GM18909 (cell line): ENCODE data around the gene COL18A1.

Experiments
- ATAC-seq: cut with Tn5 transposase; IDR thresholded peaks from one replicate; pipeline ENCODE4 v1.9.1; 2021; ENCODE audit warnings: mild to moderate bottlenecking; ENCODE audit not compliant: unreplicated experiment, poor library complexity

COL18A1 gene

DNA sequence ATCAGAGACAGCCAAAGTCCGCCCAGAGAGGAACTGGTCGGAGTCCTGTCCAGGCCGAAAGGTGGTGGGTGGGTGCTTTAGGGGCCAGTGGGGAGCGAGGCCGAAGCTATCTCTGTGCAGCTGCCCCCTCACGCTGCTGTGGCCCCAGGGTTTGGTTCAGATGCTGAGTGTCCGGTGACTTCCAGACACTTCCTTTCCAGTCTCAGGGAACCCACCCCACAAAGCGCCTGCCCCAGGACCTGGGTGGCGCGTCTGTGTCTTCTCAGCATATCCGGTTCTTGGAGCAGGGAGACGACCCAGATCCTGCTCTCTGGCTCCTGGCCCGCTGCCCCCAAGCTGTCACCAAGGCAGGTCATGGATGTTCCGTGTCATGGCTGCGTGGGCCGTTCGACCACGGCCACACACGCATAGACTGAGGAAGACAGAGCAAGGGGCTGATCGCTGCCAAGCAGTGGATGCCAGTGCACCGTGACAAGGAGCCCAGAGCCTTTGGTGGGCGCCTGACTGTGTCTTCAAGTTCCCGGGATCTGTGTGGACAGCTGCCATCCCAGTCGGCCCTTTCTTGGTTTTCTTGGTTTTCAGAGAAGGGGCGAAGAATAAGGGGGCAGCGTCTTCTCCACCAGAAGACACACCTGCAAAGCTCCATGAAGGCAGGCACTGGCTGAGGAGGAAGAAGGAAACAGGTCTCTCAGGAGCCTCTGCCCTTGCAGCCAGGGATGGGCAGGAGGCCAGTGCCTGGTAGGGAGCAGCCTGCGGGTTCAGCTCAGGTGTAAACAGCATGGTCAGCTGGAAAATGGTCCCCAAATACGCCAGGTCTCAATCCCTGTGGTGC lies 22.9 kb upstream of the COL18A1 start:
- no peak for ATAC-seq

DNA sequence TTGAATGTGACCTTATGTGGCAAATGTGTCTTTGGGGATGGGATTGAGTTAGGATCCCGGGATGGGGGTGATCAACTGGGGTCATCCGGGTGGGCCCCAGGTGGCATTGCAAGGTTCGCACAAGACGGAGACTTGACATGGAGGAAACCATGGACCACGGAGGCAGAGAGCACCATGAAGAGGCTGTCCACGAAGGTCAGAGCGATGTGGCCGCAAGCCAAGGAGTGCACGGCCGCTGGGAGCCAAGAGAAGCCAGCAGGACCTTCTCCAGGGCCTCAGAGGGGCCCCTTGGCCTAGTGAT lies 22.3 kb upstream of the COL18A1 start:
- ATAC-seq = no peak

DNA sequence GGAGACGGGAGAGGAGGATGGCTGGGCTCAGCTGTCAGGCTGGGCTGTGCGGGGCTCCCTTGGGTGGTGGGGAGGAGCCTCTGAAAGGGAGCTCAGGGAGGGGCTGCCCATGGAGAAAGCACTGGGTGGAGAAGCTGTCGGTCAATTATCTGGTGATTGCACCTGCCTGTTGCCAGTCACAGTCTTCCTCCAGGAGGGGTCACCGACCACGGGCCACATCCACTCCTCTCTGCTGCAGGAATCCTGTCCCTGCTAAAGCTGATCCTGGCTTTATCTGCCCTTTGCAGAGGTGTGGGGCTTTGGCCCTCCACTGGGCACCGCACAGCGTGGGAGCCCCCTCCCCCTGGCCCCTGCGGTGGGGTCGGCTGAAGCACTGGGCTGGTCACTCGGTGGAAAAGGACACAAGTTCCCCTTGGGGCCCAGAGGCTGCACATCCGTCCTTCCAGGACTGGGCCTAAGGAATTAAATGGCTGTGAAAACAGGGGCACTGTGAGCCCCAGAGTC lies 21.8 kb upstream of the COL18A1 start:
- ATAC-seq = no peak

DNA sequence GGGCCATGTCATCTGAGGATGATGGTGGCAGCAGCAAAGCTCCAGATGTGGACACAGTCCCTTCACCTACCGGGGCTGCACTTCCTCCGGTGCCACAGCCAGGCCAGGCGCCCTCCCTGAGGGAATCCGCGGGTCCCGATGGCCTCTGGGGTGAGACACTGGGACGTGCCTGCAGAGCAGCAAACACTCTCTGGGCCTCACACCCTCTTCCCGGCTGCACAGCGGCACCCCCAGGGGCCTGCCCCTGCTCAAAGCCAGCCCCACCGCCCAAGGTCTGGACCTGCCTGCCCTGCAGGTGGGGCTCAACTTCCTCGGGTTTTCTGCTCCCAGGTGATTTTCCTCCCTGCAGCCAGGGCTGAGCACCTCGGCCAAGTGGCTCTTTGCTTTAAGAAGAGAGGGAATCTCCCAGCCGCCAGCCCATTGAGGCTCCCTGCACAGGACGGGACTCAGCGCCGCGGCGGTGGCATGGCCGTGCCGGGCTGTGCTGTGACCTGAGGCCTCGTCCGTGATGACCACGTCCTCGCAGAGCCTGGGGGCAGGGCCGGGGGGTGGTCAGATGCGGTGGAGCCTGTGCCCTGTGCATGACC lies 21.3 kb upstream of the COL18A1 start:
- ATAC-seq = no peak

DNA sequence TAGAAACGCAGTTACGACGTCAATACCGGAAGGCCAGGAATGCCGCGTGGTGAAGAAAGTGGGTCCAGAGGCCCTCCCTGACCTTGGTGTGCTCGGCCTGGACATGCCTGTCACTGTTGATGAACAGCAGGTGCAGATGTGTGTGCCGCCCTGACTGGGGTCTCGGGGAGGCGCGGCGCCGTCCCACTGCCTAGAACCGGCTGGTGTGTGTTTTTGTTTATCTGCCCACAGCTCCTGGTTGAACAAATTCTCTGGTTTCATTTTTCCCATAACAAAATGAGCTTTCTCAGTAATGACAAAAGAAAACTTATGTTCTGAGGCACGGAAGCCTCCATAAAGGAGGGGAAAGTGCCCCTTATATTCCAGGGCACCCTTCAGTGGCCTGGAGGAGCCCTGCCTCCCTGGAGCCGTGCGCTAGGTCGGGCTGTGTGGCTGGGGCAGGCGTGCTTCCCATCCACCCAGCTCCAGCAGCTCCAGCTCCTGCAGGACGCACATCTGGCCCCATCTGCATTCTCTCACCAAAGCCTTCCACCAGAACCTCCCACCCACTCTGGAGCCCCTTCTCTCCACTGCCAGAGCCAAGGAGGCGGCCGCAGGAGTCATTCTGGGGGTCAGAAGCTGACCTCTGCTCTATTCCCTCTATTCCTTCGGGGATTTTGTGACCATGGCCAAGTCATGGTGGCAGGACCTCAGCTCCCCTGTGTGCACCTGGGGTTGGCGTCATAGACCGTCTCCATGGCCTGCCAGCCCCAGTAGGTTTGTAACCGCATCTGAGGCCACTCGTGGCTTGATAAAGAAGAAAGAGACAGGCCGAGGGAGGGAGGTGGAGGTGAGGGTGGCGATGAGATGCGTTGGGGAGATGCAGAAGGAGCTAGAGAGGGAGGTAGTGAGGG lies 20.1 kb upstream of the COL18A1 start:
- no peak for ATAC-seq

DNA sequence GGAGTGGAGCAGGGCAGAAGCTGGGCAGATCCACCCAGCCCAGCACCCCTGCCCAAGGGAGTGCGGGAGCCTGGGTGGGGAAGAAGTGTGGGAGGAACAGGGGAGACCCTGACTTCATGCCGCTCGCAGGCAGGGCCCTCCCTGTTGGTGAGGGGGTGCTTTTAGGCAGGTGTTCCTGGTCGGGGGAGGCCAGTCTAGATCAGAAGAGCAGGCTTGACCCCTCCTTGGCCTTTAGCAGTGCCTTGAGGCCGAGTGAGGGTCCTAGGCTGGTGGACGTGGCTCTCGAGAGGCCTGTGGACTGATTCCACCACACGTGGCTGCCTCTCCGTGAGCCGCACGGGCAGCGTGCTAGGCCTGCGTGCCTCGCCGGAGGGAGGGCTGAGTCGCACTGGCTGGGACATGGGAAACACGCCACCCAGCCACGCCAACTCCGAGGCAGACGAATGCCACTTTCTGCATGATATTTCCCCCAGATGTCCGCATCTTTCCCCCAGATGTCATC lies 19.4 kb upstream of the COL18A1 start:
- no peak for ATAC-seq

DNA sequence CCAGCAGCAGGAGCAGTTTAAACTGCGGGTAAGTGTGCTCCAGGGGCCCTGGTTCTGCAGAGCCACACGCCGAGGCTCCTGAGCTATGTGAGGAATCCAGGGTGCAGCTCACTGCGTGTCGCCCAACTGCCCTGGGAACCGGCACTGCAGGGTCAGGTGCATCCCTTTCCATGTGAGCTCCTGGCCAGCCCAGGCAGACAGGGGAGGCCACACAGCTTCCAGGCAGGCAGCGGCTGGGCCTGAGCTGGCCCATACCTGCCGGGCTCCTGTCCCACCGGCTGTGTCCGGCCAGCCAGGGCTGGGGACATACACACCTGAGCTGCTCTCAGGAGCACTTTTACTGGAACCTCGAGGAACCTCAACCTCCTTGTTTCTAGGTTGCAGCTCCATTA lies 18.6 kb upstream of the COL18A1 start:
- ATAC-seq = no peak

DNA sequence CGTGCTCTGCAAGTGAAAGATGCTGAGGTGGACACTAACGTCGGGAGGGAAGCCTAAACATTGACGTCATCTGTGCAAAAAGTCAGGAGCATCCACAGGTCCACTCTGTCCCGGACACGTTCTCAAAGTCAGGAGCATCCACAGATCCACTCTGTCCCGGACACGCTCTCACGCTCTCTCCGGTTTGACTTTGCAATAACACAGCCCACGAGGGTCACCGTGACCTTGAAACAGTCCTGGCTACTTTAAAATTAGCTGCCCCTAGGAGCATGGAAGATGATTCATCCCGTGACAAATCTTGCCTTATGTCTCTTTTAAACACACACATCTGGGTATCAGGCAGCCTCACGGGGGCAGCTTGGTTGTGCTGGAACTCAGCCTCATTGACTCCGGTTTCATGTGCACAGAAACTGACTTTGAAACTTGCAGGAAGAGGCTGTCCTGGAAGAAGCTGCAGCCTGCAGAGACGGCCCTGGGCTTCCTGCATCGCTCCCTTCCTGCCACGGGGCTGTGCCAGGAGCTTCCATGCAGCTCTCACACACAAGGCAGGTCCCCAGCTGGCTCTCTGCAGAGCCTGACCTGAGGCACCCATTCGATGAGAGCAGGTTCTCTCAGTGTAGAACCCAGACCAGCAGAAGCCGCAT lies 18.1 kb upstream of the COL18A1 start:
- no peak for ATAC-seq

DNA sequence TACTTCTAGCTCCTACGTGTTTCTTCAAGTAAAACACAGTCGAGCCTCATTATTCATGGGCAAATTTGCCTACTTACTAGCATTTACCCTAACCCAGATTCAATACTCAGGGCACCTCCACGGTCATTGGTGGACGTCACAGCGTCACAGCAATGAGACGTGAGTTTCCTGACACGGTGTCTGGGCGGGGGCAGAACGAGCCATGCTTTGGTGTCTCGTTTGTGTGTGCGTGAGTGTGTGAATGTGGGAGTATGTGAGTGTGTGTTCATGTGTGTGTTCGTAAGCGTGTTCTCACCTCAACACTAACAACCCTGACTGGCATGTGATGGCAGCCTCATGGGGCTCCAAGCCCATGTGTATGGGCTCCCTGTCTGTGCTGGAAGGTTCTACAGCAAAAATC lies 17.5 kb upstream of the COL18A1 start:
- ATAC-seq = no peak

DNA sequence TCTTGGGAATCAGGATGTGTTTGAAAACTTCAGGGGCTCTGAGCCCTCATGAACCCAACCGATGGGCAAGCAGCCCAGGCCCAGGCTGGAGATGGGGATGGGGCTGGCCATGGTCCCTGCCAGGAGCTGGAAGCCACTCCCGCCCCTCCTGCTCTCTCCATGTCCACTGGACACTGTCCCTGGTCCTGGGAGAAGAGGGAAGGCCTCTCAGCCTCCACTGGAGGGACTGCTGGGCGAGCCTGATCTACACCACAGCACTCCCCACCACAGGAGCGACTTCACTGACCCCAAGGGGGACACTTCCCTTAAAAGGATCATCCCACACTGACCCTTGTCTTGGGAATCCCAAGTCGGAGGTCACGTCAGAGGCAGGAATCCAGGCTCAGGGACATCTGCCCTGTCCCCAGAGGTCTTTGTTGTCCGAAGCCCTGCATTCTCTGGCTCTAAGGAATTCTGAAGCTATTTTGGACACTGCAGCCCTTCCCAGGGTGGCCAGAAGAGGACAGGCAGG lies 16.9 kb upstream of the COL18A1 start:
- no peak for ATAC-seq

DNA sequence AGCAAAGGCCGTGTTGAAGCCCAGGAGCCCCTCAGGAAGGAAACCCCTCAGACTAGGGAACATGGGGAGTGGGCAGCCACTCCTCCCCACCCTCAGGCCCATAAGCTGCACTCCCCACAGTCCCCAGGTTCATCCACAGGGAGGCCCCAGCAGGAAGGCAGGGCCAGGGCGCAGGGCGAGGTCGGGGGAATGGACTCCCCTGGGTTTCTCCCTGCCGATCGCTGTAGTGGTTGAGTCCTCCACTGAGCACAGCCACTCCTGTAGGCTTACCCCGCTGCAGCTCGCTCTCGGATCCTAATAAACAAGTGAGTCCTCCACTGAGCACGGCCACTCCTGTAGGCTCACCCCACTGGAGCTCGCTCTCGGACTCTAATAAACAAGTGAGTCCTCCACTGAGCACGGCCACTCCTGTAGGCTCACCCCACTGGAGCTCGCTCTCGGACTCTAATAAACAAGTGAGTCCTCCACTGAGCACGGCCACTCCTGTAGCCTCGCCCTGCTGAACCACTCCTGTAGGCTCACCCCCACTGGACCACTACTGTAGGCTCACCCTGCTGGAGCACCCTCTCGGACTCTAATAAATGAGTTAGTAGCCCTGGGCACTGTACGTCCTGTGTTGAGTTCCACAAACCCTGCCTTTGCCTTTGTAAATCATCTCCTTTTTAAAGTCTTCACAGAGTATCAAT lies 16.2 kb upstream of the COL18A1 start:
- ATAC-seq = no peak

DNA sequence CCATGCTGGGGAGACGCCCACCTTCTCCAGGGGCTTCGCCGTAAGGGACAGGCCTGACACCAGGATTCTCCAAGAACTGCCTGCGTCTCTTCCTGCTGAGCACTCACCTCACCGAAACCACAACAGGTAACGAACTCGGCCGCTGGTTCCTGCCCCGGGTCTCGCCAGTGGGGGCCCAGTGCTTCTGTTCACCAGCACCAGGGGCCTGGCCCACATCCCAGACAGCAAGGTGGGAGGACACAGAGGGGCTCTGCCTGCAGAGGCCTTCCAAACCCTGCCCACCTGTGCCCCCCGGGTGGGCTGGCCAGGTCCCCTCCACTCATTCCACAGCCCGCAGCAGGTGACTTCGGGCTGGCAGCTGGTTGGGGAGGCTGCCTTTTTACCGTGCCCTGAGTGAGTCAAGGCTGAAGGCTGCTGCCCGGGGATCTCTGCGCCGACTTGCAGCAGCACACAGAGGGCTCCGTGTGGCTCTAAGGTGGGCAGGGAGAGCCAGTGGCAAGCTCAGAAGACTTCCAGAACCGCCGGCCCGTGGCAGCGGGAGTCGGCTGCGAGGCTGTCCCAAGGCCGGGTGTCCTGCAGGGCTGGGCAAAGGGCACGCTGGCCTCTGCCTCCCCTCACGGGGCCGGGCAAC lies 14.7 kb upstream of the COL18A1 start:
- no peak for ATAC-seq

DNA sequence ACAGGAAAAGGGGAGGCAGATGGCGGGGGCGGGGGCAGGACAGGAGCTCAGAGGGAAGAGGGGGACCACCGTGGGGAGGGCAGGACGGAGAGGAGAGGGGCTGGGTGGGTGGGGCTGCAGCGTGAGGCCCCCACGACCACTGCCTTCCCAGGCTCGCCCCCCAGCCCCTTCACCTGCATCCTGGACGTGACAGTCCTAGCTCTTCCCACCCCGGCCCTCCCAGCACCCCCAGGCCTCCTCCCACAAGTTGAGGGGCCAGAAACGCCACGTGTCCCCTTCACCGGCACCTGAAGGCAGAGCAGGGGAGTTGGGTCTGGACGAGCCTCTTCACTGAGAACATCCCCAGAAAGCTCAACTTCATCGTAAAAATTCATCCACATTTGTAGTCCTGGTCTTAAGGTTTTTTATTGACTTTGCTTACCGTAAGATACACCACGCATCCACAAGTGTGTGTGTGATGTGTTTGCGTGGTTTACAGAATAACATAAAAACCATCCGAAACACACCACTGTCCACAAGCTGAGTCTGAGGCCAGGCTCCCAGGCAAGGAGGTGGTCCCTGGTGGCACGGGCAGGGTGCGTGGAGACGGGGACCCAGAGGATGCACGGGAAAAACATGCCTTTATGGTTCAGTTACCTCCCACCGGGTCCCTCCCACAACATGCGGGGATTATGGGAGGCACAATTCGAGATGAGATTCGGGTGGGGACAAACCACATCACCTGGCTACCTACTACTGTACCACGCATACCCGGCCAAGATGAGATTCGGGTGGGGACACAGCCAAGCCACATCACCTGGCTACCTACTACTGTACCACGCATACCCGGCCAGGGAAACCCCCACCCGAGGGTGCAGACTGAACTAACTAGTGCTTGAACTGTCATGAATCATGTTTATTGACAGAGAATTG lies 13.9 kb upstream of the COL18A1 start:
- no peak for ATAC-seq

DNA sequence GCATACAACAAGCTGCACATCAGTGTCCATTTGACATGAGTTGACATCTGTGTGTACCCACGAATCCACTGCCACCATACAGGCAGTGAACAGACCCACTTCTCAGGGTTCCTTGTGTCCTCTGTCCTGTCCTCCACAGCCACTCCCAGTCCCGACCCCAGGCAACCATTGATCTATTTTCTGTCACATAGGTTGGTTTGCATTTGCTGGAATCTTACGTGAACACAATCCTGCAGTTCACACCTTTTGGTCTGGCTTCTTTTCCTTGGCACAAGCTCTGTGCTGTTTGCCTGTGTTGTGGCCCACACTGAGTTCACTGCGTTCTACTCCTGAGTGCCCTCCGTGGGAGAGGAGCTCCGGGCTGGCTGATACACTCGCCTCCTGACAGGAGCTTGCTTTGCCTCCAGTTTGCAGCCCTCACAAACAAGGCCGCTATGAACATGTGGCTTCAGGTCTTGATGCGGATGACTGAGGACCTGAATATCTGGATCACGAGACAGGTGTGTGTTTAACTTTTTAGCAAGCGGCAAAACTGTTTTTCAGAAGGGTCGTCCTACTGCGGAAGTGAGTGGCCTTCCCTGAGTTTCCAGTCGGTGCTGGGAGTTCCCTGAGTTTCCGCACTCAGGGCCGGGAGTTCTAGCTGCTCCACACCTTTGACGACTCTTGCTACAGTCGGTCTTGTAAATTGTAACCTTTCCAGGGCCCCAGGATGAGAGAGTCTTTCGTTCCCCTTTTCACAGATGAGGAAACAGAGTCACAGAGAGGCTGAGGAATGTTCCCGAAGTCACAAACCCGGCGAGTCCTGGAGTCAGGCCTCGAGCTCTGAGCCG lies 13.0 kb upstream of the COL18A1 start:
- no peak for ATAC-seq

DNA sequence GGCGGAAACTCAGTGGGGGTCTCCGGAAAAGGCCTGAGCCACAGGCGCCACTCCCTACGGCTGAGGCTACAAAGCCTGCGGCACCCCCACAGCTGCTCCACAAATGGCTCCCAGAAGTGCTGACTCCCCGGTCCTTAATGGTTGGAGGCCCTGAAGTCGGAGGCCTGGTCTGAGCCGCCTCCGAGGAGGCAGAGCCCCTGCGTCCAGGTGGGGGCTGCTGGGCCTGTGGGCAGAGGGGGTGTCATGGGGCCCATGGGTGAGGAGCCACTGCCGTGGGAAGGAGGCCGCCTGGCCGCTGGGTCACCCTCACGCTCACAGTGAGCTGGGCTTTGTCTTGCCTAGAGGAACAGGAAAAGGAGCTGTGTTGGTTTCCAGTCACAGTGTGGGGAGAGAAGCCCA lies 12.4 kb upstream of the COL18A1 start:
- ATAC-seq = no peak

DNA sequence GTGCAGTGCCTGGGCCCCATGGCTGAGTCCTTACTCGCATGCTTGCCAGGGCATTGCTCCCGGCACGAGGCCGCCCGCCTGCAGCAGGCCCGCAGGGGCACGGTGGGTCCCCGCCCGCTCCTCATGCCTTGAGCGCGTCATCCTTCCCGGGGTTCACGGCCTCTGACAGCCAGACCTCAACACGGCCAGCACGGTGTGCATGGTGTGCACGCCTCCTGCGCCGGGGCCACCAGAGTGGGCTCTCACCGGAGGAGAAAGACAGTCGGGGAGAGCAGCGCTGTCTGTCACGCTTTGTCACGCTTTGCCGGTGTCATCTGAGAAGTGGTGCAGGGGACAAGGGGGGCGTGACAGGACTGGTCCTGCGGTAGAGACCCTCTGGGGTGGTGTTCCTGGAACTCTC lies 11.9 kb upstream of the COL18A1 start:
- no peak for ATAC-seq

DNA sequence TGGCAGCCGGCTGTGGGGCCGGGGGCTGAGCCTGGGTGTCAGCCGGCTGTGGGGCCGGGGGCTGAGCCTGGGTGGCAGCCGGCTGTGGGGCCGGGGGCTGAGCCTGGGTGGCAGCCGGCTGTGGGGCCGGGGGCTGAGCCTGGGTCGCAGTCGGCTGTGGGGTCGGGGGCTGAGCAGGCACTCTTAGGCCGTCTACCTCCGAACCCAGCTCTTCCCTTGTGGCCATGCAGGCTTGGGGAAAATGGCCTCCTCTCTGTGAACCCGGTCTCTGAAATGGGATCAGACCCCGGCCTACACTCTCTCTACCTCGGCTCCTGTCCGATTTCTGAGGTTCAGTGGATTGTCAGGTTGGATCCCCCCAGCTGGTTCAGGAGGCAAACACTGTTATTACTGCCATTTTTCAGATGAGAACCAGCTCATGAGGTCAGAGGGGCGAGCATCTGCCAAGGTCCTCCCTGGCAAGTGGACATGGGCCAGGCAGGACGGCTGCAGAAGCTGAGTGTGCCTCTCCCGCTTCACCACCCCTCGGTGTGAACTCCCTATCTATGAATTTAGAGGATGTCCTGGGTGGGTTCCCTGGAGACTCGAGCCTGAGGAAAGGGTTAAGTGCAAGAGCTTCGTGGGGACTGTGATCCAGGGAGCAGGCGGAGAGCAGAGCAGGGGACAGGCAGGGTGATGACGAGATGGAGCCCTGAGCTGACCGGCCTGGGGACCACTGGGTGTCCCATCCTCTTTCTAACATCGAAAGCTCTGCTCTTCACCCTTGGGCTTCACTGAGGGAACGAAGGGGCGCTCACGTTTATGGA lies 10.9 kb upstream of the COL18A1 start:
- no peak for ATAC-seq
